Activated CD4-positive, alpha-beta memory T cell treated with anti-CD3 and anti-CD28 coated beads, Interleukin-2, amount 10 ng/mL, durations not matched to agents 7 days and 5 days (primary cell): ENCODE measurements around the gene HOXB9. TPM values are rescaled to one million over a fixed set of nuclear protein-coding genes. Genes with fewer than 3 reads are reported as not detected.

Experiments
- CTCF ChIA-PET: fragments of 350-600 bp; sonication (Branson Sonifier 250); formaldehyde crosslinking; loops from one replicate; lab custom pipeline; 2021; ENCODE audit warnings: antibody characterized with exemption, inconsistent platforms; lab: Charles Lee
- POLR2A ChIA-PET: fragments of 350-600 bp; sonication (Branson Sonifier 250); formaldehyde crosslinking; loops from one replicate; lab custom pipeline; 2021; ENCODE audit warnings: antibody characterized with exemption; lab: Charles Lee
- DNase-seq: peaks from one replicate; pipeline ENCODE4 v3.0.0-alpha.2; 2020
- H3K27ac Mint-ChIP-seq: one replicate; pipeline ENCODE4 v1.8.0; 2021; ENCODE audit warnings: mild to moderate bottlenecking, mixed read lengths
- H3K27me3 Mint-ChIP-seq: one replicate; pipeline ENCODE4 v1.8.0; 2021; ENCODE audit warnings: mixed read lengths
- H3K36me3 Mint-ChIP-seq: one replicate; pipeline ENCODE4 v1.8.0; 2021; ENCODE audit warnings: low read depth, mixed read lengths
- H3K4me1 Mint-ChIP-seq: one replicate; pipeline ENCODE4 v1.8.0; 2021; ENCODE audit warnings: mixed read lengths
- H3K4me3 Mint-ChIP-seq: one replicate; pipeline ENCODE4 v1.8.0; 2021; ENCODE audit warnings: mild to moderate bottlenecking, mixed read lengths
- H3K9me3 Mint-ChIP-seq: one replicate; pipeline ENCODE4 v1.8.0; 2021; ENCODE audit warnings: mixed read lengths
- total RNA-seq, 2 experiments: library from RNA; stranded (reverse); gene quantifications; one replicate each; pipeline ENCODE4 v1.2.3, GENCODE V29; 2021

HOXB9 gene
- total RNA-seq, 2 experiments from 2014 or later = 0.88 to 1.4 TPM

- no peak overlapping the region for H3K4me3 Mint-ChIP-seq
- CTCF ChIA-PET = interaction anchor here (0.6 to 5.8 kb wide), 8 partner anchors 23 to 513 kb away, joined by 3 to 62 read pairs (median 6); no protein-coding TSS in a partner anchor
- H3K27ac Mint-ChIP-seq = no peak overlapping the region
- POLR2A ChIA-PET = interaction anchor here (0.8 kb wide), 1 partner anchor 17 kb away, joined by 3 read pairs; no protein-coding TSS in a partner anchor
- H3K4me1 Mint-ChIP-seq = peaks cover 53% of the 10 kb centered on the region
- H3K27me3 Mint-ChIP-seq = peaks cover 86% of the 10 kb centered on the region
- H3K36me3 Mint-ChIP-seq = no peaks in the 10 kb centered on the region
- DNase-seq = no peak
- no peaks in the 10 kb centered on the region for H3K9me3 Mint-ChIP-seq
Observed at GRCh38 chr17:48595278-48595999, 30.7 kb downstream of the HOXB9 start.

- H3K4me1 Mint-ChIP-seq = peaks cover 53% of the 10 kb centered on the region
- POLR2A ChIA-PET = interaction anchor here (0.8 to 1.4 kb wide), 2 partner anchors 18 to 259 kb away, joined by 3 to 7 read pairs; no protein-coding TSS in a partner anchor
Observed at GRCh38 chr17:48594538-48595277, 31.4 kb downstream of the HOXB9 start.

GRCh38 chr17:48593840-48594537, 32.2 kb downstream of the HOXB9 start:
- H3K27me3 Mint-ChIP-seq = peaks cover 86% of the 10 kb centered on the region
- H3K27ac Mint-ChIP-seq = no peak overlapping the region
- peaks cover 53% of the 10 kb centered on the region for H3K4me1 Mint-ChIP-seq
- no peaks in the 10 kb centered on the region for H3K9me3 Mint-ChIP-seq
- ChIA-PET POLR2A (interaction anchor here (1.0 to 2.0 kb wide), 10 partner anchors 7 to 272 kb away, joined by 3 to 7 read pairs (median 5); no protein-coding TSS in a partner anchor), CTCF (interaction anchor here (0.6 to 5.8 kb wide), 36 partner anchors 14 to 567 kb away, joined by 3 to 62 read pairs (median 5); partner anchors contain the start of gene HOXB8)
- no peaks in the 10 kb centered on the region for H3K36me3 Mint-ChIP-seq
- DNase-seq = peak; percentile 84
- peak overlapping the region; percentile 71 for H3K4me3 Mint-ChIP-seq

More at GRCh38 chr17:48594538-48595277, 31.4 kb downstream of the HOXB9 start:
- no peak overlapping the region for H3K27ac Mint-ChIP-seq
- H3K4me3 Mint-ChIP-seq = no peak overlapping the region
- CTCF ChIA-PET = interaction anchor here (0.8 to 5.8 kb wide), 11 partner anchors 21 to 426 kb away, joined by 3 to 62 read pairs (median 5); partner anchors contain the start of gene HOXB8
- H3K36me3 Mint-ChIP-seq = no peaks in the 10 kb centered on the region
- H3K27me3 Mint-ChIP-seq = peaks cover 86% of the 10 kb centered on the region
- DNase-seq = no peak
- H3K9me3 Mint-ChIP-seq = no peaks in the 10 kb centered on the region

GRCh38 chr17:48593126-48593829, 32.9 kb downstream of the HOXB9 start, which contains the start of gene HOXB5:
Gene HOXB5 (minus strand): TSS chr17:48593779. CDS start chr17:48593682, 97 bp downstream.
- H3K9me3 Mint-ChIP-seq = no peaks in the 10 kb centered on the region
- no peaks in the 10 kb centered on the region for H3K36me3 Mint-ChIP-seq
- peak; percentile 44 for DNase-seq
- ChIA-PET CTCF (interaction anchor here (0.6 to 5.8 kb wide), 60 partner anchors 10 to 568 kb away, joined by 3 to 62 read pairs (median 4); no protein-coding TSS in a partner anchor), POLR2A (interaction anchor here (0.5 to 2.0 kb wide), 13 partner anchors 8 to 458 kb away, joined by 3 to 7 read pairs (median 4); no protein-coding TSS in a partner anchor)
- peaks cover 46% of the 10 kb centered on the region for H3K4me1 Mint-ChIP-seq
- H3K4me3 Mint-ChIP-seq = peak within 1 kb of the TSS; percentile 71
- peaks cover 86% of the 10 kb centered on the region for H3K27me3 Mint-ChIP-seq
- no peak within 1 kb of the TSS for H3K27ac Mint-ChIP-seq

GRCh38 chr17:48592577-48592976, 33.6 kb downstream of the HOXB9 start:
- H3K4me3 Mint-ChIP-seq = peak overlapping the region; percentile 71
- H3K36me3 Mint-ChIP-seq = no peaks in the 10 kb centered on the region
- no peak for DNase-seq
- no peak overlapping the region for H3K27ac Mint-ChIP-seq
- H3K4me1 Mint-ChIP-seq = peaks cover 43% of the 10 kb centered on the region
- H3K9me3 Mint-ChIP-seq = no peaks in the 10 kb centered on the region
- H3K27me3 Mint-ChIP-seq = peaks cover 84% of the 10 kb centered on the region
- ChIA-PET CTCF (interaction anchor here (0.7 to 5.8 kb wide), 48 partner anchors 10 to 567 kb away, joined by 3 to 62 read pairs (median 4); no protein-coding TSS in a partner anchor), POLR2A (interaction anchor here (0.5 to 2.0 kb wide), 11 partner anchors 9 to 457 kb away, joined by 3 to 7 read pairs (median 4); no protein-coding TSS in a partner anchor)

- Mint-ChIP-seq H3K27ac (no peak overlapping the region), H3K4me1 (peaks cover 43% of the 10 kb centered on the region), H3K27me3 (peaks cover 84% of the 10 kb centered on the region), H3K36me3 (no peaks in the 10 kb centered on the region), H3K9me3 (no peaks in the 10 kb centered on the region), H3K4me3 (no peak overlapping the region)
- POLR2A ChIA-PET = interaction anchor here (1.0 to 2.0 kb wide), 6 partner anchors 9 to 240 kb away, joined by 3 to 7 read pairs (median 4); no protein-coding TSS in a partner anchor
- no peak for DNase-seq
- CTCF ChIA-PET = interaction anchor here (1.1 to 5.8 kb wide), 14 partner anchors 21 to 567 kb away, joined by 4 to 62 read pairs (median 14); no protein-coding TSS in a partner anchor
Observed at GRCh38 chr17:48592057-48592514, 34.1 kb downstream of the HOXB9 start.

GRCh38 chr17:48591255-48592056, 34.7 kb downstream of the HOXB9 start:
- H3K4me1 Mint-ChIP-seq = peaks cover 43% of the 10 kb centered on the region

GRCh38 chr17:48590607-48591161, 35.5 kb downstream of the HOXB9 start:
- DNase-seq = no peak
- peaks cover 85% of the 10 kb centered on the region for H3K27me3 Mint-ChIP-seq
- H3K9me3 Mint-ChIP-seq = no peaks in the 10 kb centered on the region
- CTCF ChIA-PET = interaction anchor here (0.7 to 5.8 kb wide), 5 partner anchors 98 to 510 kb away, joined by 3 to 62 read pairs (median 5); no protein-coding TSS in a partner anchor
- no peak overlapping the region for H3K4me3 Mint-ChIP-seq
- H3K27ac Mint-ChIP-seq = no peak overlapping the region
- peaks cover 46% of the 10 kb centered on the region for H3K4me1 Mint-ChIP-seq
- no peaks in the 10 kb centered on the region for H3K36me3 Mint-ChIP-seq
- POLR2A ChIA-PET = interaction anchor here (1.4 to 1.9 kb wide), 2 partner anchors 255 to 257 kb away, joined by 3 to 8 read pairs; no protein-coding TSS in a partner anchor

More at GRCh38 chr17:48591255-48592056, 34.7 kb downstream of the HOXB9 start:
- H3K36me3 Mint-ChIP-seq = no peaks in the 10 kb centered on the region
- no peak for DNase-seq
- no peak overlapping the region for H3K27ac Mint-ChIP-seq
- no peak overlapping the region for H3K4me3 Mint-ChIP-seq
- CTCF ChIA-PET = interaction anchor here (0.7 to 5.8 kb wide), 8 partner anchors 99 to 511 kb away, joined by 3 to 62 read pairs (median 16); no protein-coding TSS in a partner anchor
- POLR2A ChIA-PET = interaction anchor here (0.8 to 1.9 kb wide), 4 partner anchors 22 to 258 kb away, joined by 3 to 8 read pairs (median 6); no protein-coding TSS in a partner anchor
- no peaks in the 10 kb centered on the region for H3K9me3 Mint-ChIP-seq
- peaks cover 84% of the 10 kb centered on the region for H3K27me3 Mint-ChIP-seq

- POLR2A ChIA-PET = interaction anchor here (1.4 to 1.9 kb wide), 2 partner anchors 254 to 256 kb away, joined by 3 to 8 read pairs; no protein-coding TSS in a partner anchor
- peaks cover 48% of the 10 kb centered on the region for H3K4me1 Mint-ChIP-seq
Observed at GRCh38 chr17:48589831-48590606, 36.1 kb downstream of the HOXB9 start, which contains the start of gene HOXB3. Gene HOXB3 (minus strand): TSS chr17:48590241. CDS start chr17:48552474, 37,767 bp downstream.

More at GRCh38 chr17:48589831-48590606, 36.1 kb downstream of the HOXB9 start, which contains the start of gene HOXB3:
- Mint-ChIP-seq H3K9me3 (no peaks in the 10 kb centered on the region), H3K36me3 (no peaks in the 10 kb centered on the region), H3K27me3 (peaks cover 79% of the 10 kb centered on the region), H3K27ac (no peak within 1 kb of the TSS), H3K4me3 (no peak within 1 kb of the TSS)
- no peak for DNase-seq
- CTCF ChIA-PET = interaction anchor here (0.9 to 5.8 kb wide), 4 partner anchors 97 to 431 kb away, joined by 3 to 62 read pairs (median 8); no protein-coding TSS in a partner anchor
